Fibroblast of the aortic adventitia (primary cell): Measurements from ENCODE around the gene TPO. TPM values are rescaled to one million over a fixed set of nuclear protein-coding genes. Genes with fewer than 3 reads are reported as not detected.

Source experiments
- DNase-seq: peaks from one replicate; pipeline ENCODE4 v3.0.0-alpha.2; 2010; ENCODE audit warnings: low read depth
- H3K4me3 ChIP-seq: 2 replicates; pipeline ENCODE4 v1.5.1; 2011; ENCODE audit warnings: low read depth, mild to moderate bottlenecking, control low read depth, low read length, moderate library complexity
- total RNA-seq: library from RNA; depleted of rRNA; stranded (reverse); fragments of >200 nt; gene quantifications from 2 replicates; pipeline ENCODE4 v1.2.3, GENCODE V29; 2012; ENCODE audit warnings: low replicate concordance
- TF ChIP-seq, protein P1 (sequence below): IDR thresholded peaks from 2 replicates; pipeline ENCODE4 v1.5.1; 2011; ENCODE audit warnings: mild to moderate bottlenecking, low read length, control low read depth, inconsistent platforms; ENCODE audit not compliant: insufficient read depth

The TPO gene
- total RNA-seq, 1 donor: not detected

DNA sequence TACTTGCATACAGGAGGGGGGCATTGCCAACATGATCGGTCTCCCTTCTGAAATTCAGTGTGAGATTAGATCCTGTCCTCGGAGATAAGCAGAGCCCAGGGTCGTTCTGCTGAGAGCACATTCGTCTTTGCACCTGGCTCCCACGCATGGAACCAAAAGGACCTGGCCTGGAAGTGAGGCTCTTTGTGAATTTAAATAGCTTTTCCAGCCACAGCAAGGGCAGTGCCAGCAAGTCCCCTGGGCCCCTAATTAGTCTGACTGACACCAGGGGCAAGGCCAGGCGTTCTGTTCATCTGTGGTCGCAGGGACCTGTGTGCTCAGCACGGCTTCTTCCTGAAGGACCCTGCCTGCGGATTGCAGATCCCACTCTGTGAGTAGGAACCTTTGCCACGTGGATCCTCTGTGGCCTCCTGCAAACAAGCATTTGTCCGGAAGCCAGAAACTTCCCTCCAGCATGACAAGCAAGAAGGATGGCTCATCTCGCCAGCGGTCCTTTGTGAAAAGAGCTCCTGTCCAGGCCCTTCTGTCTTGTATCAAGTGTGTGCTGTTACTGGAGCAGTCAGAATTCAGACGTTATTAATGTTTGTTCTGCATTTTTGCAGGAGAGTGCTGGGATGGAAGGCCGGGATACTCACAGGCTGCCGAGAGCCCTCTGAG is 128.7 kb downstream of the TPO start:
- TF ChIP-seq, protein P1, sequence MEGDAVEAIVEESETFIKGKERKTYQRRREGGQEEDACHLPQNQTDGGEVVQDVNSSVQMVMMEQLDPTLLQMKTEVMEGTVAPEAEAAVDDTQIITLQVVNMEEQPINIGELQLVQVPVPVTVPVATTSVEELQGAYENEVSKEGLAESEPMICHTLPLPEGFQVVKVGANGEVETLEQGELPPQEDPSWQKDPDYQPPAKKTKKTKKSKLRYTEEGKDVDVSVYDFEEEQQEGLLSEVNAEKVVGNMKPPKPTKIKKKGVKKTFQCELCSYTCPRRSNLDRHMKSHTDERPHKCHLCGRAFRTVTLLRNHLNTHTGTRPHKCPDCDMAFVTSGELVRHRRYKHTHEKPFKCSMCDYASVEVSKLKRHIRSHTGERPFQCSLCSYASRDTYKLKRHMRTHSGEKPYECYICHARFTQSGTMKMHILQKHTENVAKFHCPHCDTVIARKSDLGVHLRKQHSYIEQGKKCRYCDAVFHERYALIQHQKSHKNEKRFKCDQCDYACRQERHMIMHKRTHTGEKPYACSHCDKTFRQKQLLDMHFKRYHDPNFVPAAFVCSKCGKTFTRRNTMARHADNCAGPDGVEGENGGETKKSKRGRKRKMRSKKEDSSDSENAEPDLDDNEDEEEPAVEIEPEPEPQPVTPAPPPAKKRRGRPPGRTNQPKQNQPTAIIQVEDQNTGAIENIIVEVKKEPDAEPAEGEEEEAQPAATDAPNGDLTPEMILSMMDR: no peak
- DNase-seq: no peak
- H3K4me3 ChIP-seq: no peak overlapping the region

DNA sequence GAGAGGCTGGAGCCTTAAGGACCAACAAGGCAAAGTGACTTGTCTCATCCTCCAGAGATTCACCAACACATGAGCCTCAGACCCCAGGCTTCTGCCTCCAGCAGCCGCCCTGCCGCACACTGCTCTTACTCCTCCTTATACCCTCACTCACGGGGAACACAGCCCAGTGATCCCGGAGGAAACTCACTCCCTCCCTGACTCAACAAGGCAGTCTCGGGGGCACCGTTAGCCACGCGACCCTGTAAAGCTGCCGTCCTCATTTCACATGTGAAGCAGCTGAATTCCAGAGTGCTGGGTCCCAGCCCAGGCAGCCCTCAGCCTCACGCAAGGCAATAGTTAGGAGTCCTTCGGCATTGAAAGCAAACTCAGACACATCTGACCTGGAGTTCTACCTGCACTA is 129.7 kb downstream of the TPO start:
- DNase-seq: no peak
- H3K4me3 ChIP-seq: no peak overlapping the region
- TF ChIP-seq, protein P1: no peak

DNA sequence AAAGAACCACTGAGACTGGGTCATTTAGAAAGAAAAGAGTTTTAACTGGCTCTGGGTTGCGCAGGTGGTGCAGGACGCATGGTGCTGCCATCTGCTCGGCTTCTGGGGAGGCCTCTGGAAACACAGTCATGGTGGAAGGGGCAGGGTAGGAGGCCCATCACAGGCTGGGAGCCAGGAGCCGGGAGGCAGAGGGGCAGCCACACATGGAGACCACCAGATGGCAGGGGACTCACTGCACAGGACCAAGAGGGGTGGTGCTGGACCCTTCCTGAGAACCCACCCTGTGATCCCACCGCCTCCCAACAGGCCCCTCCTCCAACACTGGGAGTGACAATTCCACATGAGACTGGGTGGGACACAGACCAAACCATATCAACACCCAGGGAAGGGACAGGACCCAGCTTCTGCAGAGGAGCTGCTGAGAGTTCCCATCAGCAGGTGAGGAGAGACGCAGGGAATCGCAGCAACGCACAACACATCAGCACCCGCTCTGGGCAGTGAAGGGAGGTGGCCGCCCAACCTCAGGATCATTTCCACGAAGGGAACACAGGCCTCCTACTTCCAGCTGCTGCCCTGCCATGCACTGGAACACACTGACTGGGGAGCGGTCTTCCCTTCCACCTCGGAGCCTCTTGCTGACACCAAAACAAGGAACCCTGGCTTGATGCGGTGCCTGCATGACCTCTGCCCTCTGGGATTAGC is 130.7 kb downstream of the TPO start:
- DNase-seq: no peak
- TF ChIP-seq, protein P1: no peak
- H3K4me3 ChIP-seq: no peak overlapping the region

DNA sequence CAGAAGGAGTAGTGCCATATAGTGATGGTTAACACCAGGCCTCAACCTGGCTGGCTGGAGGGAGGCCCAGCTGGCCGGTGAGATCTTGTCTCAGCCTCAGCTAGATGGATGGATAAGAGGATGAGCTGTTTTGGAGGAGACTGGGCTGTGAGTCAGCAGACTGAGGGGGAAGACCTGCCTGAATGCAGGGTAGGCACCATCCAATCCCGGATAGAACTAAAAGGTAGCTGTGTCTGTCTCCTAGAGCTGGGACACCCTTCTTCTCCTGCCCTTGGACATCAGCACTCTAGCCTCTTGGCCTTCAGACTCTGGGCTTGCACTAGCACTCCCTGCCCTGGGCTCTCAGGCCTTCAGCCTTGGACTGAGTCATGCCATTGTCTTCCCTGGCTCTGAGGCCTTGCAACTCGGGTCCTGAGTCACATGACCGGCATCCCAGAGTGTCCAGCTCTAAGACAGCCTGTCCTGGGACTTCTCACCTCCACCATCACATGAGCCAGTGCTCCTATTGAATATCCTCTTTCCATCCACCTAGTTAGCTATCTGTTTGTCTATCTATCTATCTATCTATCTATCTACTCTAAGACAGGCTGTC is 131.3 kb downstream of the TPO start:
- peak; percentile 53 for DNase-seq
- H3K4me3 ChIP-seq: no peak overlapping the region
- TF ChIP-seq, protein P1: no peak

DNA sequence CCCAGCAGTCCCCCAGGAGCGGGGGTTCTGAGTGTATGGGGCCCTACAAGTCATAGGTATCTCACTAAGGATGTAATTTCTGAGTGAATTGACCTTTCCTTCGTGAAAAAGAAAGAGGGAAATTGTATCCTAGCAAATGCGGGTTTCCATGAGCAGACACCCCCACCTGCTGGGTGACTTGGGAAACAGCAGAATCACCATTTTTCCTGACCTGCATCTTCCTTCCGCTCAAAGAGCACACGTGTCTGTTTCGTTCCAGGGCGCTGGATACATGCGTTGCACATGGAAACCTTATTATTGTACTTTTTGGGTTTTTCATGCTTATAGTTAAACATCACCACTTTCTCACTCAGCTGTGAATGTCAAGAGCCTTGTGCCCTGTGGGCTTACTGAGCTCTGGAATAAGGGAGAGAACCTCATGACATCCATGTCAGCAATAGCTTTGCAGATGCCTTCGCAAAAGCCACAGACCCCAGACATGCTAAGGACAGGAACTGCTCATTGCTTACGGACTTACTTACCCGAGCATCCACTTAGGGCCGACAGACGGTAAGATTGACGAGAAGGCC is 132.8 kb downstream of the TPO start:
- TF ChIP-seq, protein P1: peak; percentile 88
- peak; percentile 70 for DNase-seq
- H3K4me3 ChIP-seq: no peak overlapping the region

DNA sequence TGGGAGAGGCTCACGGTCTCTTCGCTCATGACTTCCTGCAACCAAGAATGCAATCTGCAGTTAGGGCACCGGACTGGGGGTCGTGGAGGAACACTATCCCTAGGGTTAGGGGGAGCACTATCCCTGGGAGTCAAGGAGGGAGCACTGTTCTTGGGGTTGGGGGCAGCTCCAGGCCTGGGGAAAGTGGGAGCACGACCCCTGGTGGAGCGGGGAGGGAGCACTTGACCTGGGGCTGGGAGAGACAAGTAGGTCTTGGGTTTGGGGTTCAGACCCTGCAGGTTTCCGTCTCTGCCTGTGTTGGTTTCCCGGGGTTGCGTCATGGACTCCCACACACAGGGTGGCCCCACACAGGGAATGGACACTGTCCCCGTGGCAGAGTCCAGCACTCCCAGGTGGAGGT is 133.6 kb downstream of the TPO start:
- TF ChIP-seq, protein P1: peak; percentile 24
- no peak overlapping the region for H3K4me3 ChIP-seq
- no peak for DNase-seq
